HCT116 (cell line): Measurements from ENCODE around the gene UBAC2.

Experiments
- CTCF ChIP-seq, 3 experiments: fragments of 200-600 bp in 1 of 3; sonication (generic) in 1 of 3; IDR thresholded peaks in 2 of 3; conservative IDR thresholded peaks in 1 of 3; 2 replicates each; pipeline ENCODE4 v1.5.1; 2012 to 2017; ENCODE audit warnings: low read depth in 2 of 3, low read length in 2 of 3, antibody characterized with exemption in 1 of 3, borderline replicate concordance in 1 of 3, control low read depth in 1 of 3, mild to moderate bottlenecking in 1 of 3, mixed read lengths in 1 of 3, mixed run types in 1 of 3, moderate library complexity in 1 of 3; ENCODE audit not compliant: insufficient read depth in 1 of 3
- EZH2phosphoT487 ChIP-seq: fragments of 200-600 bp; IDR thresholded peaks from 2 replicates; pipeline ENCODE4 v1.6.1; 2018; ENCODE audit warnings: antibody characterized with exemption, borderline replicate concordance
- POLR2A ChIP-seq: IDR thresholded peaks from 2 replicates; pipeline ENCODE4 v1.7.0; 2011; ENCODE audit warnings: borderline replicate concordance; ENCODE audit not compliant: insufficient read depth, insufficient read length; ENCODE audit errors: extremely low read depth
- TF ChIP-seq, protein P1 (sequence below): IDR thresholded peaks from 2 replicates; pipeline ENCODE4 v1.6.1; 2012

DNA sequence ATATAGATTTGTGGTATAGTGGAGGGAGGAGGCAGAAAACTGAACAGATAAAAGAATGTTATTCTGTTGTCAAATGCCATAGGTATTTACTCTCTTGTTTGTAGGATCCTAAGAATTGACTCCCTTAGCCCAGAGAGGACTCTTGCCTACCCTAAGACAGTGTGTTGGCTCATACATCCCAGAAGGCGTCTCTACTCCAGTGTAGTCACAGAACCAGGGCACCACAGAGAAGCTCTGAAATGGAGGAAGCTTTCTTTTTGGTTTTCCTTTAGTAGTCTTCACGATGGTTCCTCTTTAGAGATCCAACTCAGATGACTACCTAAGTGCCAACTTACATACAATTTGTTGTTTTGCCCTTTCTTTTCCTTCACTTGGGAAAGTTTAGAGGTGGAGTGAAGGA lies 92.5 kb downstream of the UBAC2 start:
- TF ChIP-seq CTCF (IDR thresholded peaks at IDR 0.05 in 2 of 3, conservative IDR thresholded peaks at IDR 0.05 in 1 of 3; ENCODE audit: borderline replicate concordance in 1 of 3, insufficient read depth in 1 of 3, low read depth in 2 of 3, low read length in 2 of 3) (no peak), POLR2A (no peak), EZH2phosphoT487 (no peak)
- TF ChIP-seq, protein P1, sequence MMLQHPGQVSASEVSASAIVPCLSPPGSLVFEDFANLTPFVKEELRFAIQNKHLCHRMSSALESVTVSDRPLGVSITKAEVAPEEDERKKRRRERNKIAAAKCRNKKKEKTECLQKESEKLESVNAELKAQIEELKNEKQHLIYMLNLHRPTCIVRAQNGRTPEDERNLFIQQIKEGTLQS, result no peak
